HG02623 (cell line): Measurements from ENCODE around the gene SSBP2.
"Not testable (repeated sequence)": the region's sequence is repeated elsewhere in the genome, so short reads cannot be mapped to it uniquely, and the experiment has no call there.

Experiments used
- ATAC-seq: cut with Tn5 transposase; IDR thresholded peaks from one replicate; pipeline ENCODE4 v1.9.1; 2021; ENCODE audit warnings: moderate library complexity; ENCODE audit not compliant: unreplicated experiment

SSBP2 gene

GRCh38 chr5:81675420-81675819, 75.5 kb downstream of the SSBP2 start:
- ATAC-seq: no peak

- ATAC-seq: no peak
Measured at GRCh38 chr5:81665795-81666194, 85.1 kb downstream of the SSBP2 start.

GRCh38 chr5:81660624-81661023, 90.3 kb downstream of the SSBP2 start:
- ATAC-seq: not testable (repeated sequence)

- no peak for ATAC-seq
Measured at GRCh38 chr5:81657386-81657785, 93.5 kb downstream of the SSBP2 start.

GRCh38 chr5:81656783-81657182, 94.1 kb downstream of the SSBP2 start:
- ATAC-seq: no peak

GRCh38 chr5:81650987-81651386, 99.9 kb downstream of the SSBP2 start:
- ATAC-seq: no peak

GRCh38 chr5:81646469-81646995, 104.4 kb downstream of the SSBP2 start:
- ATAC-seq: no peak

- ATAC-seq: no peak
Measured at GRCh38 chr5:81642210-81642609, 108.7 kb downstream of the SSBP2 start.

- ATAC-seq: no peak
Measured at GRCh38 chr5:81639556-81639955, 111.3 kb downstream of the SSBP2 start.

- no peak for ATAC-seq
Measured at GRCh38 chr5:81638471-81638870, 112.4 kb downstream of the SSBP2 start.

- ATAC-seq: no peak
Measured at GRCh38 chr5:81633891-81634290, 117.0 kb downstream of the SSBP2 start.

GRCh38 chr5:81633471-81633870, 117.4 kb downstream of the SSBP2 start:
- no peak for ATAC-seq

- ATAC-seq: no peak
Measured at GRCh38 chr5:81632679-81633078, 118.2 kb downstream of the SSBP2 start.

- no peak for ATAC-seq
Measured at GRCh38 chr5:81631621-81632020, 119.3 kb downstream of the SSBP2 start.

- peak; percentile 84 for ATAC-seq
Measured at GRCh38 chr5:81631124-81631523, 119.8 kb downstream of the SSBP2 start.

- ATAC-seq: no peak
Measured at GRCh38 chr5:81630684-81631083, 120.2 kb downstream of the SSBP2 start.

GRCh38 chr5:81629986-81630385, 120.9 kb downstream of the SSBP2 start:
- ATAC-seq: no peak

- not testable (repeated sequence) for ATAC-seq
Measured at GRCh38 chr5:81628061-81628460, 122.8 kb downstream of the SSBP2 start.

GRCh38 chr5:81626524-81626923, 124.4 kb downstream of the SSBP2 start:
- no peak for ATAC-seq

GRCh38 chr5:81609810-81610375, 141.0 kb downstream of the SSBP2 start:
- no peak for ATAC-seq

GRCh38 chr5:81608976-81609375, 141.9 kb downstream of the SSBP2 start:
- no peak for ATAC-seq

- ATAC-seq: no peak
Measured at GRCh38 chr5:81607693-81608092, 143.2 kb downstream of the SSBP2 start.

GRCh38 chr5:81606150-81606549, 144.7 kb downstream of the SSBP2 start:
- ATAC-seq: no peak
